ENCODE data around the gene STRAP.

GRCh38 chr12:15882118-15882971, at the start of gene STRAP:
- TF ChIP-seq CTCF (IDR thresholded peaks at IDR 0.05; ENCODE audit: insufficient read depth, low read length, poor library complexity, severe bottlenecking): no peak
- TF ChIP-seq EZH2phosphoT487 (conservative IDR thresholded peaks at IDR 0.05; ENCODE audit: low read length): no peak
